Measurements from ENCODE around the gene EML4.

EML4 gene

GRCh38 chr2:42137125-42137841 is 31.9 kb upstream of the EML4 start:
- no peak for DNase-seq

- DNase-seq: no peak
Observed at GRCh38 chr2:42138163-42139015, 30.8 kb upstream of the EML4 start.

- no peak for DNase-seq
Observed at GRCh38 chr2:42139101-42139500, 30.1 kb upstream of the EML4 start.

- no peak for DNase-seq
Observed at GRCh38 chr2:42140496-42140895, 28.7 kb upstream of the EML4 start.

GRCh38 chr2:42141687-42142546 is 27.2 kb upstream of the EML4 start:
- peak; percentile 47 for DNase-seq

GRCh38 chr2:42142547-42143184 is 26.5 kb upstream of the EML4 start:
- no peak for DNase-seq

- no peak for DNase-seq
Observed at GRCh38 chr2:42147641-42148274, 21.4 kb upstream of the EML4 start.

- no peak for DNase-seq
Observed at GRCh38 chr2:42150159-42150558, 19.0 kb upstream of the EML4 start.

GRCh38 chr2:42153944-42154581 is 15.1 kb upstream of the EML4 start:
- DNase-seq: no peak

- no peak for DNase-seq
Observed at GRCh38 chr2:42156721-42157120, 12.4 kb upstream of the EML4 start.

GRCh38 chr2:42161444-42161843 is 7.7 kb upstream of the EML4 start:
- no peak for DNase-seq

- no peak for DNase-seq
Observed at GRCh38 chr2:42163444-42164045, 5.6 kb upstream of the EML4 start.

- DNase-seq: no peak
Observed at GRCh38 chr2:42164046-42164445, 5.1 kb upstream of the EML4 start.

GRCh38 chr2:42164971-42165370 is 4.2 kb upstream of the EML4 start:
- DNase-seq: no peak

- DNase-seq: no peak
Observed at GRCh38 chr2:42167458-42167857, 1.7 kb upstream of the EML4 start.

- no peak for DNase-seq
Observed at GRCh38 chr2:42168459-42169099, 574 bp upstream of the EML4 start.

- no peak for DNase-seq
Observed at GRCh38 chr2:42169874-42170521, 845 bp downstream of the EML4 start.

- no peak for DNase-seq
Observed at GRCh38 chr2:42170619-42171395, 1.7 kb downstream of the EML4 start.

- no peak for DNase-seq
Observed at GRCh38 chr2:42171396-42171980, 2.3 kb downstream of the EML4 start.
